Natural killer cell (primary cell): Measurements from ENCODE around the gene ITGB4. TPM values are rescaled to one million over a fixed set of nuclear protein-coding genes. Genes with fewer than 3 reads are reported as not detected.

Experiments used
- ATAC-seq, 3 donors: fragments of 150-1000 bp in 2 of 3; fragments of 200-7000 bp in 1 of 3; cut with Tn5 transposase; 1 replicate in 1 of 3; 2 replicates in 2 of 3; pipeline ENCODE4 v1.10.0; 2021; ENCODE audit warnings: mild to moderate bottlenecking in 2 of 3, moderate library complexity in 2 of 3
- DNase-seq, 2 donors: peaks; one replicate each; pipeline versions ENCODE4 v3.0.0 to v3.0.0-alpha.2; 2013 to 2021; ENCODE audit warnings: mixed read lengths in 1 of 2
- H3K27ac ChIP-seq: one replicate; pipeline ENCODE4 v1.5.1; 2013; ENCODE audit warnings: mild to moderate bottlenecking, low read length
- H3K27me3 ChIP-seq: one replicate; pipeline ENCODE4 v1.6.1; 2013; ENCODE audit warnings: low read length; ENCODE audit not compliant: control insufficient read depth, insufficient read depth
- H3K36me3 ChIP-seq: one replicate; pipeline ENCODE4 v1.6.1; 2013; ENCODE audit warnings: low read length; ENCODE audit not compliant: control insufficient read depth, insufficient read depth
- H3K4me1 ChIP-seq: one replicate; pipeline ENCODE4 v1.6.1; 2013; ENCODE audit warnings: low read length; ENCODE audit not compliant: control insufficient read depth, insufficient read depth
- H3K4me3 ChIP-seq: one replicate; pipeline ENCODE4 v1.5.1; 2013; ENCODE audit warnings: low read length
- H3K9me3 ChIP-seq: one replicate; pipeline ENCODE4 v1.6.1; 2013; ENCODE audit warnings: low read length; ENCODE audit not compliant: control insufficient read depth, insufficient read depth
- H3K27ac Mint-ChIP-seq, 2 donors: one replicate each; pipeline ENCODE4 v1.8.0; 2022; ENCODE audit warnings: mild to moderate bottlenecking in 2 of 2, mixed read lengths in 2 of 2, moderate library complexity in 1 of 2
- H3K27me3 Mint-ChIP-seq, 2 donors: one replicate each; pipeline ENCODE4 v1.8.0; 2022; ENCODE audit warnings: low read depth in 2 of 2, mixed read lengths in 2 of 2
- H3K36me3 Mint-ChIP-seq: one replicate; pipeline ENCODE4 v1.8.0; 2022; ENCODE audit warnings: mixed read lengths
- H3K4me1 Mint-ChIP-seq, 2 donors: one replicate each; pipeline ENCODE4 v1.8.0; 2022; ENCODE audit warnings: mixed read lengths in 2 of 2
- H3K4me3 Mint-ChIP-seq: one replicate; pipeline ENCODE4 v1.8.0; 2022; ENCODE audit warnings: mild to moderate bottlenecking, moderate library complexity, mixed read lengths
- H3K9me3 Mint-ChIP-seq, 2 donors: one replicate each; pipeline ENCODE4 v1.8.0; 2022; ENCODE audit warnings: mixed read lengths in 2 of 2
- WGBS: methylation state at CpG from one replicate; pipeline ENCODE4 v1.1.7; 2013; ENCODE audit warnings: missing lambda C conversion rate; ENCODE audit not compliant: insufficient coverage; 5-methylcytosine and 5-hydroxymethylcytosine counted together
- intact Hi-C: fragments of 100-400 bp; cut with micrococcal nuclease; formaldehyde crosslinking; loops from one replicate; pipeline ENCODE4 v1.14.2; 2022
- total RNA-seq, 4 donors: library from RNA; stranded (reverse); fragments of 120-200 nt in 1 of 4; gene quantifications; one replicate each; pipeline versions ENCODE4 v1.2.3 to v1.2.4, GENCODE V29; 2013 to 2022
- TF ChIP-seq, protein P1 (sequence below): fragments of 200-600 bp; IDR thresholded peaks from one replicate; pipeline ENCODE4 v1.8.0; 2022; ENCODE audit warnings: antibody characterized with exemption

The ITGB4 gene
- total RNA-seq, 3 donors from 2014 or later (not counting 1 experiment from before 2014, with no cell fraction given), result 0.38 to 1.0 (median 0.68) TPM

DNA sequence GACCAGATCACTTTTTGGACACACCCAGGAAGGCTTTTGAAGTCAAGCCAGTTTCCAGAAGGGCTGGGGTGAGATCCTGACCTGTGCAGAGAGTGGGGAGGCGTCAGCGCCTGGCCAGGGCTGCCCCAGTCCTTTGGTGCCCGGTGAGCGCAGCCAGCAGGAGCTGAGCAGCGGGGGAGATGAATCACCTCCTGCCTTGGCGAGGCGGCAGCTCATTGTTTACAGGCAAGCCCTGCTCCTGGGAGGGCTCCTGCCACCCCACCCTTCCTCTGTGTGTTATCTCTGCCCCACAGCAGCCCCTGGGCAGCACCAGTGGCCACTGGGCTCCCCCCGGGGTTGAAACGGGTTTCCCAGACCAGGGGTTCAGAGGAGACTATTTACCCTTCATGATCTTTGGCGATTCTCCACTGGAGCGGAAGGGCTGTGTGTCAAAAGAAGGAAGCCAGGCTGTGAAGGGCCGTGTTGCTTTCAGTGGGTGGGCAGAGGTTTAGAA lies 14.1 kb upstream of the ITGB4 start:
- WGBS, result 74% methylated on average over 12 of the region's 12 CpGs

DNA sequence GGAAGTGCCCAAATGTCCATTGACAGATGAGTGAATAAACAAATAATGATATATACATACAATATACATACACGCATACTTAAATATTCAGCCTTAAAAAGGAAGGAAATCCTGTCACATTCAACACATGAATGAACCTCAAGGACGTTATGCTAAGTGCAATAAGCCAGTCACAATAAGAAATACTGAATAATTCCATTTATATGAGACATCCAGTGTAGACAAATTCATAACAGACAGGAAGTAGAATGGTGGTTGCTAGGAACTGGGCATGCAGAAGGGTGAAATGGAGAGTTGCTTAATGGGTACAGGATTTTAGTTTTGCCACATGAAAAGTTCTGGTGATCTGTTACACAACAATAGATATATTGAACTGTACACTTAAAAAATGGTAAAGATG lies 8.8 kb upstream of the ITGB4 start:
- no peaks in the 10 kb centered on the region for H3K36me3 Mint-ChIP-seq
- no peaks in the 10 kb centered on the region for H3K27me3 ChIP-seq
- H3K9me3 Mint-ChIP-seq, result no peaks in the 10 kb centered on the region
- no peaks in the 10 kb centered on the region for H3K9me3 ChIP-seq
- no peak overlapping the region for H3K4me3 ChIP-seq
- H3K27me3 Mint-ChIP-seq, result no peaks in the 10 kb centered on the region
- no peak for DNase-seq
- H3K4me3 Mint-ChIP-seq, result no peak overlapping the region
- no peak overlapping the region for H3K27ac Mint-ChIP-seq
- intact Hi-C loops, result no loop called here
- TF ChIP-seq, protein P1, sequence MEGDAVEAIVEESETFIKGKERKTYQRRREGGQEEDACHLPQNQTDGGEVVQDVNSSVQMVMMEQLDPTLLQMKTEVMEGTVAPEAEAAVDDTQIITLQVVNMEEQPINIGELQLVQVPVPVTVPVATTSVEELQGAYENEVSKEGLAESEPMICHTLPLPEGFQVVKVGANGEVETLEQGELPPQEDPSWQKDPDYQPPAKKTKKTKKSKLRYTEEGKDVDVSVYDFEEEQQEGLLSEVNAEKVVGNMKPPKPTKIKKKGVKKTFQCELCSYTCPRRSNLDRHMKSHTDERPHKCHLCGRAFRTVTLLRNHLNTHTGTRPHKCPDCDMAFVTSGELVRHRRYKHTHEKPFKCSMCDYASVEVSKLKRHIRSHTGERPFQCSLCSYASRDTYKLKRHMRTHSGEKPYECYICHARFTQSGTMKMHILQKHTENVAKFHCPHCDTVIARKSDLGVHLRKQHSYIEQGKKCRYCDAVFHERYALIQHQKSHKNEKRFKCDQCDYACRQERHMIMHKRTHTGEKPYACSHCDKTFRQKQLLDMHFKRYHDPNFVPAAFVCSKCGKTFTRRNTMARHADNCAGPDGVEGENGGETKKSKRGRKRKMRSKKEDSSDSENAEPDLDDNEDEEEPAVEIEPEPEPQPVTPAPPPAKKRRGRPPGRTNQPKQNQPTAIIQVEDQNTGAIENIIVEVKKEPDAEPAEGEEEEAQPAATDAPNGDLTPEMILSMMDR, result no peak
- peaks cover 3% of the 10 kb centered on the region for H3K36me3 ChIP-seq
- H3K4me1 Mint-ChIP-seq, result no peaks in the 10 kb centered on the region
- no peak for ATAC-seq
- no peaks in the 10 kb centered on the region for H3K4me1 ChIP-seq
- no peak overlapping the region for H3K27ac ChIP-seq
- 75% methylated on average over 1 of the region's 2 CpGs for WGBS

More for the DNA sequence above, 14.1 kb upstream of the ITGB4 start:
- no peak for DNase-seq
- Mint-ChIP-seq H3K27me3 (no peaks in the 10 kb centered on the region), H3K4me3 (no peak overlapping the region), H3K4me1 (no peaks in the 10 kb centered on the region), H3K9me3 (no peaks in the 10 kb centered on the region), H3K27ac (peak overlapping the region; percentile 26 to 73), H3K36me3 (no peaks in the 10 kb centered on the region)
- Histone ChIP-seq H3K4me1 (no peaks in the 10 kb centered on the region), H3K36me3 (peaks cover 54% of the 10 kb centered on the region), H3K4me3 (no peak overlapping the region), H3K9me3 (no peaks in the 10 kb centered on the region), H3K27ac (no peak overlapping the region), H3K27me3 (no peaks in the 10 kb centered on the region)
- peak in 1 of 3 donors; percentile 9 for ATAC-seq
- TF ChIP-seq, protein P1, result no peak
- intact Hi-C loops, result no loop called here

DNA sequence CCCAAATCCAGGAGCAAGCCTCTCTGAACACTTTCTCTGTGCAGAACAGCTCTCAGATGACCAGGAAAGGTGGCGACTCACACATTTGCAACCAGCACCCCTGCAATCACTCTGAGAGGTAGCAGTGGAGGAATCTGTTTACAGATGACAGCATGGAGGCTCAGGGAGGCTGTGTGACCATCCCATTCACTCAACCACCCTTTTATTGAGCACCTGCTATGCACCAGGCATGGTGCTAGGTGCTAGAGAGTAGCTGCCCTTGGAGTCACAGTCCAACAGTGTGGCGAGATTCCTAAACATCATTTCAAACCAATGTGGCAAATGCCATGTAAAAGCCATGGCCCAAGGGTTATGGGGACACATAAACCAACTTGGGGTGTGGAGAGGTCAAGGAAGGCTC lies 1.5 kb upstream of the ITGB4 start:
- DNase-seq (no peak), ATAC-seq (no peak)
- 100% methylated on average over 1 of the region's 2 CpGs for WGBS
- H3K27ac ChIP-seq, result no peak overlapping the region
- Mint-ChIP-seq H3K4me3 (peak overlapping the region; percentile 87), H3K27ac (no peak overlapping the region), H3K9me3 (no peaks in the 10 kb centered on the region), H3K27me3 (peaks cover 0 to 3% of the 10 kb centered on the region in 2 donors), H3K4me1 (peaks cover 0 to 10% of the 10 kb centered on the region in 2 donors), H3K36me3 (no peaks in the 10 kb centered on the region)
- no peaks in the 10 kb centered on the region for H3K9me3 ChIP-seq
- TF ChIP-seq, protein P1, result no peak
- H3K27me3 ChIP-seq, result peaks cover 8% of the 10 kb centered on the region
- H3K36me3 ChIP-seq, result no peaks in the 10 kb centered on the region
- H3K4me3 ChIP-seq, result no peak overlapping the region
- intact Hi-C loops, result no loop called here
- peaks cover 13% of the 10 kb centered on the region for H3K4me1 ChIP-seq

DNA sequence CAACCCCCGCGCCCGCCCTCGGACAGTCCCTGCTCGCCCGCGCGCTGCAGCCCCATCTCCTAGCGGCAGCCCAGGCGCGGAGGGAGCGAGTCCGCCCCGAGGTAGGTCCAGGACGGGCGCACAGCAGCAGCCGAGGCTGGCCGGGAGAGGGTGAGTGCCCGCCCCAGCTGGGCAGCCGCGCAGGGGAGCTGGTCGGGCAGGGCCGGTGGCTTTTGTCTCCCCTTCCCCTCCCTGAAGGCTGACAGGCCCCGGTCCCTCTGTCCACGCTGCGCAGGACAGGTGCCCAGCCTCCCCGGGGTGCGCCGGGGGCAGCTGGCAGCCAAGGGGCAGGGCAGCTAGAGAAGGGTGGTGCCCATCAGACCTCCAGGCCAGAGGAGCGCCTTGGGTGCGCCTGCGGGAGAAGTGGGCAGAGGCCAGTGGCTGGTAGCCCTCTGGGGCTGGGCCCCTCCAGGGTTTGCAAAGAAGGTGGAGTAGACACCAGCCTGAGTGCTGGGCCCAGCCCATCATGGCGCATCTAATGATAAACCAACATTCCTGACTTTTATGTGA lies 278 bp downstream of the ITGB4 start:
- DNase-seq (no peak), ATAC-seq (no peak)
- Mint-ChIP-seq H3K9me3 (no peaks in the 10 kb centered on the region), H3K27ac (no peak overlapping the region), H3K4me1 (peaks cover 0 to 10% of the 10 kb centered on the region in 2 donors), H3K4me3 (peak overlapping the region; percentile 67), H3K36me3 (no peaks in the 10 kb centered on the region), H3K27me3 (peaks cover 0 to 3% of the 10 kb centered on the region in 2 donors)
- TF ChIP-seq, protein P1, result no peak
- H3K27me3 ChIP-seq, result peaks cover 8% of the 10 kb centered on the region
- H3K36me3 ChIP-seq, result no peaks in the 10 kb centered on the region
- no peaks in the 10 kb centered on the region for H3K9me3 ChIP-seq
- H3K27ac ChIP-seq, result no peak overlapping the region
- 36% methylated on average over 31 of the region's 33 CpGs for WGBS
- no peak overlapping the region for H3K4me3 ChIP-seq
- intact Hi-C loops, result no loop called here
- H3K4me1 ChIP-seq, result peaks cover 13% of the 10 kb centered on the region
